ENCODE measurements around the gene TBCA. TPM values are rescaled to one million over a fixed set of nuclear protein-coding genes. Genes with fewer than 3 reads are reported as not detected.
"Not testable (repeated sequence)": the region's sequence is repeated elsewhere in the genome, so short reads cannot be mapped to it uniquely, and the experiment has no call there.

Gene TBCA
- total RNA-seq, 4 donors from 2014 or later: 137 to 172 (median 153) TPM

DNA sequence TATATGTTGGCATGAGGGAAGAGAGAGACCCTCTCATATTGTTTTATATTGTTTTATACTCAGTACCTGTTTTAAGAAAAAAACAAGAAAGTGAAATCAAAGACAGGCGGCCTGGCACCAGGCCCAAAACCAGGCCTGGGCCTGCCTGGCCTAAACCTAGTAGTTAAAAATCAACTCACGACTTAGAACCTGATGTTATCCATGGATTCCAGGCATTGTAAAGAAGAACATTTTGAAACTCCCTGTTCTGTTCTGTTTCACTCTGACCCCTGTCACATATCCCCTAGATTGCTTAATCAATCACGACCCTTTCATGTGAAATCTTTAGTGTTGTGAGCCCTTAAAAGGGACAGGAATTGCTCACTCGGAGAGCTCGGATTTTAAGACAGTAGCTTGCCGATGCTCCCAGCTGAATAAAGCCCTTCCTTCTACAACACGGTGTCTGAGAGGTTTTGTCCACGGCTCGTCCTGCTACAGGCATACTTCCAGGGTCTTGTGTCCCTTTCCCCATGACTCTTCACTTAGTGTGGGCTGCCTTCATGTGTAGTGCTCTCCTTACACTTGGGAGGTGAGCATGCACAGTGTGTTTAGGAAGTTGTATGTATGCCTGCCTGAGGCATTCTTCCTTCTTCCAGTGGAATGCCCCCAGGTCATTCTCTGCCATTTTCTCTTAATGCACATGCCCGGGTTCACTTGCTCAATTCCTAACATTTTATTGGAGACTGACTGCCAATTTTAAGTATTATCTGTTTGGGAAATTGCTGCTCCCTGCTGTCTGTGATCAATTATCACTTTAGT is 17.8 kb downstream of the TBCA start:
- TF ChIP-seq, protein P1, sequence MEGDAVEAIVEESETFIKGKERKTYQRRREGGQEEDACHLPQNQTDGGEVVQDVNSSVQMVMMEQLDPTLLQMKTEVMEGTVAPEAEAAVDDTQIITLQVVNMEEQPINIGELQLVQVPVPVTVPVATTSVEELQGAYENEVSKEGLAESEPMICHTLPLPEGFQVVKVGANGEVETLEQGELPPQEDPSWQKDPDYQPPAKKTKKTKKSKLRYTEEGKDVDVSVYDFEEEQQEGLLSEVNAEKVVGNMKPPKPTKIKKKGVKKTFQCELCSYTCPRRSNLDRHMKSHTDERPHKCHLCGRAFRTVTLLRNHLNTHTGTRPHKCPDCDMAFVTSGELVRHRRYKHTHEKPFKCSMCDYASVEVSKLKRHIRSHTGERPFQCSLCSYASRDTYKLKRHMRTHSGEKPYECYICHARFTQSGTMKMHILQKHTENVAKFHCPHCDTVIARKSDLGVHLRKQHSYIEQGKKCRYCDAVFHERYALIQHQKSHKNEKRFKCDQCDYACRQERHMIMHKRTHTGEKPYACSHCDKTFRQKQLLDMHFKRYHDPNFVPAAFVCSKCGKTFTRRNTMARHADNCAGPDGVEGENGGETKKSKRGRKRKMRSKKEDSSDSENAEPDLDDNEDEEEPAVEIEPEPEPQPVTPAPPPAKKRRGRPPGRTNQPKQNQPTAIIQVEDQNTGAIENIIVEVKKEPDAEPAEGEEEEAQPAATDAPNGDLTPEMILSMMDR (IDR thresholded peaks at IDR 0.05): no peak
- no peak for TF ChIP-seq EP300 (IDR thresholded peaks at IDR 0.05)
- no peak for TF ChIP-seq POLR2A (IDR thresholded peaks at IDR 0.05)
- TF ChIP-seq POLR2AphosphoS5 (IDR thresholded peaks at IDR 0.05): no peak
- Histone ChIP-seq H3K27me3 (no peaks in the 10 kb centered on the region), H3K4me3 (no peak overlapping the region), H3K27ac (no peak overlapping the region), H3K4me1 (peaks cover 0 to 23% (median 2%) of the 10 kb centered on the region in 3 donors), H3K9me3 (no peaks in the 10 kb centered on the region), H3K36me3 (no peaks in the 10 kb centered on the region)
- no peak for ATAC-seq
- WGBS, 2 donors (ENCODE audit: low coverage in 1 of 2): 91 to 93% methylated on average over 8 to 10 of the region's 10 CpGs

DNA sequence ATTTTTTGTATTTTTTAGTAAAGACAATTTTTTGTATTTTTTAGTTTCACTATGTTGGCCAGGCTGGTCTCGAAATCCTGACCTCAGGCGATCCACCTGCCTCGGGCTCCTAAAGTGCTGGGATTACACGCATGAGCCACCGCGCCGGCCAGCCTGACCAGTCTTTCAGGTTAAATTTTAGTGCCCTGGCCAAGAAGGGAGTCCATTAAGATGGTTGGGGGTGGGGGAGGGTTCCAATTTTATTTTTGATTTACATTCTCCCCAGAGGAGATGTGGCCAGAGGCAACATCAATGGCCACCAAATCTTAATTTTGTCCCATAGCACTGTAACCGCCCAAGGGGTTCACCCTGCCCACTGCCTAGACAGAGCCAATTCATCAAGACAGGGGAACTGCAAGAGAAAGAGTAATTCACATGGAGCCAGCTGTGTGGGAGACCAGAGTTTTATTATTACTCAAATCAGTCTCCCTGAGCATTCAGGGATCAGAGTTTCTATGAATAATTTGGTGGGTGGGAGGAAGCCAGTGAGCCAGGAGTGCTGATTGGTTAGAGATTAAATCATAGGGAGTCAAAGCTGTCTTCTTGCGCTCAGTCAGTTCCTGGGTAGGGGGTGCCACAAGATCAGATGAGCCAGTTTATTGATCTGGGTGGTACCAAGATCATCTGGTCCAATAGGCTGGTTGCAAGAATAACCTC is 24.7 kb downstream of the TBCA start:
- Histone ChIP-seq H3K27ac (no peak overlapping the region), H3K36me3 (no peaks in the 10 kb centered on the region), H3K4me1 (peaks cover 0 to 16% (median 3%) of the 10 kb centered on the region in 3 donors), H3K9me3 (no peaks in the 10 kb centered on the region), H3K27me3 (no peaks in the 10 kb centered on the region), H3K4me3 (no peak overlapping the region)
- TF ChIP-seq EP300 (IDR thresholded peaks at IDR 0.05): no peak
- TF ChIP-seq, protein P1 (IDR thresholded peaks at IDR 0.05): no peak
- no peak for TF ChIP-seq POLR2AphosphoS5 (IDR thresholded peaks at IDR 0.05)
- no peak for TF ChIP-seq POLR2A (IDR thresholded peaks at IDR 0.05)
- WGBS, 2 donors (ENCODE audit: low coverage in 1 of 2): 100% methylated on average over 2 to 3 of the region's 9 CpGs
- ATAC-seq: no peak

DNA sequence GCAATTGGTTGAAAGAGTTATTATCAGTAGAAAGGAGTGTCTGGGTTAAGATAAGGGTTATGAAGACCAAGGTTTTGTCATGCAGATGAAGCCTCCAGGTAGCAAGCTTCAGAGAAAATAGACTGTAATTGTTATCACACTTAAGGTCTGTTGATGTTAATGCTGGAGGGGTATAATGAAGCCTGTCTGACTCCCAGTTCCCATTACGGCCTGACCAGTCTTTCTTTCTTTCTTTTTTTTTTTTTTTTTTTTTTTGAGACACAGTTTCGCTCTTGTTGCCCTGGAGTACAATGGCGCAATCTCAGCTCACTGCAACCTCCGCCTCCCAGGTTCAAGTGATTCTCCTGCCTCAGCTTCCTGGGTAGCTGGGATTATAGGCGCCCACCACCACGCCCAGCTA is 25.2 kb downstream of the TBCA start:
- ATAC-seq, H3K27me3 ChIP-seq: not testable (repeated sequence)
- 89 to 100% methylated on average over 1 to 6 of the region's 6 CpGs for WGBS, 2 donors (ENCODE audit: low coverage in 1 of 2)

DNA sequence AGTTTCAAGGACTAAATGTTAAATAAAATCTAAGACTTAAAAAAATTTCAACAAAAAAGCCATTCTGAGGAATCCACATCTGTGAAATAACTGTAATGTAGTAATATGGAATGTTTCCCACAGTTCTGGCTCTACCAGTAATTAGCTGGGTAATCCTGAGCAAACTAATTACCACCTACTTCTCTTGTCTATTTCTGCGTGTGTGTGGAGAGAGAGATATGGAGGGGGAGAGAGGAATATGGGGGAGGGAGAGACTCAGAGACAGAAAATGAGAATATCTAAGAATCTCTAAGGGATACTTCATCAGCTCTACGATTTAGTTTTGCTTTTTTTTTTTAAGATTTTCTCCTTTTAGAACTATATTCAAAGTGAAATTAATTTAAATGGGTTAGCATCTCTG is 28.0 kb downstream of the TBCA start:
- TF ChIP-seq EP300 (IDR thresholded peaks at IDR 0.05): no peak
- no peak for TF ChIP-seq POLR2A (IDR thresholded peaks at IDR 0.05)
- TF ChIP-seq POLR2AphosphoS5 (IDR thresholded peaks at IDR 0.05): no peak
- TF ChIP-seq, protein P1 (IDR thresholded peaks at IDR 0.05): no peak
- Histone ChIP-seq H3K36me3 (no peaks in the 10 kb centered on the region), H3K27me3 (no peaks in the 10 kb centered on the region), H3K4me3 (no peak overlapping the region), H3K27ac (no peak overlapping the region), H3K9me3 (no peaks in the 10 kb centered on the region), H3K4me1 (peaks cover 0 to 27% (median 3%) of the 10 kb centered on the region in 3 donors)
- no peak for ATAC-seq
- 42 to 62% methylated on average over 2 of the region's 2 CpGs for WGBS, 2 donors (ENCODE audit: low coverage in 1 of 2)

More for the DNA sequence above, 25.2 kb downstream of the TBCA start:
- H3K27ac ChIP-seq, H3K9me3 ChIP-seq, H3K36me3 ChIP-seq, H3K4me3 ChIP-seq: not testable (repeated sequence)
- H3K4me1 ChIP-seq: peaks cover 0 to 16% (median 3%) of the 10 kb centered on the region in 3 donors

DNA sequence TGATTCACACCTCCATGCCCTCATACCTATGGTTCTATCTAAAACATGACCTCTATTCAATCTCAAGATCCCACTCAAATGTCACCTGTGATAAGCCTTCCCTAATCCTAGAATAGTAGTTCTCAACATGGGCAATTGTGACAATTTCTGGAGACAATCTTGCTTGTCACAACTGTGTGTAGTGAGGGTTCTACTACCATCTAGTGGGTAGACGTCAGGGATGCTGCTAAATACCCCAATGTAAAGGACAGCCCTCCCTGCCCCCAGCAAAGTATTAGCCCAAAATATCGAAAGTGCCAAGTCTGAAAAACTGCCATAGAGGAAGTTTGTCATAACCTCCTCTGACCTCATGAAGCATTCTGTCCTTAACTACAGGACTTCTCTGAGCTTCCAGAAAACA is 32.0 kb downstream of the TBCA start:
- no peaks in the 10 kb centered on the region for H3K27me3 ChIP-seq
- no peaks in the 10 kb centered on the region for H3K9me3 ChIP-seq
- no peak overlapping the region for H3K4me3 ChIP-seq
- TF ChIP-seq, protein P1 (IDR thresholded peaks at IDR 0.05): no peak
- TF ChIP-seq POLR2A (IDR thresholded peaks at IDR 0.05) (no peak), EP300 (IDR thresholded peaks at IDR 0.05) (no peak), POLR2AphosphoS5 (IDR thresholded peaks at IDR 0.05) (no peak)
- WGBS, 2 donors (ENCODE audit: low coverage in 1 of 2): 50% methylated on average over 1 to 2 of the region's 2 CpGs
- H3K27ac ChIP-seq: no peak overlapping the region
- no peak for ATAC-seq
- no peaks in the 10 kb centered on the region for H3K36me3 ChIP-seq
- H3K4me1 ChIP-seq: peaks cover 0 to 23% (median 0%) of the 10 kb centered on the region in 3 donors
